Osteoblast (primary cell): ENCODE results near the gene GALNT16. TPM values are rescaled to one million over a fixed set of nuclear protein-coding genes. Genes with fewer than 3 reads are reported as not detected.

Source experiments
- DNase-seq: peaks from one replicate; pipeline ENCODE4 v3.0.0; 2011; ENCODE audit warnings: low spot score, mixed read lengths; ENCODE audit not compliant: insufficient read length; ENCODE audit errors: missing footprints
- H2AFZ ChIP-seq: 2 replicates; pipeline ENCODE4 v1.6.0; 2011; ENCODE audit warnings: mild to moderate bottlenecking, low read length
- H3K27ac ChIP-seq: 2 replicates; pipeline ENCODE4 v1.5.1; 2011; ENCODE audit warnings: mild to moderate bottlenecking, low read depth, low read length, moderate library complexity
- H3K27me3 ChIP-seq: 2 replicates; pipeline ENCODE4 v1.6.0; 2012; ENCODE audit warnings: mild to moderate bottlenecking, control low read depth, inconsistent platforms, low read length, moderate library complexity; ENCODE audit not compliant: insufficient read depth
- H3K36me3 ChIP-seq: 2 replicates; pipeline ENCODE4 v1.5.1; 2011; ENCODE audit warnings: mild to moderate bottlenecking, low read length, control low read depth, moderate library complexity; ENCODE audit not compliant: insufficient read depth
- H3K4me1 ChIP-seq: 2 replicates; pipeline ENCODE4 v1.5.1; 2011; ENCODE audit warnings: mild to moderate bottlenecking, low read length, control low read depth, moderate library complexity; ENCODE audit not compliant: insufficient read depth
- H3K4me2 ChIP-seq: 2 replicates; pipeline ENCODE4 v1.6.0; 2011; ENCODE audit warnings: mild to moderate bottlenecking, low read length; ENCODE audit not compliant: insufficient read depth
- H3K4me3 ChIP-seq: fragments of 200-600 bp; sonication (generic); 3 replicates; pipeline ENCODE4 v1.5.1; 2012; ENCODE audit warnings: mild to moderate bottlenecking, low read length, inconsistent platforms; ENCODE audit not compliant: insufficient read depth
- H3K79me2 ChIP-seq: 2 replicates; pipeline ENCODE4 v1.6.0; 2012; ENCODE audit warnings: mild to moderate bottlenecking, low read length, control low read depth, inconsistent platforms; ENCODE audit not compliant: insufficient read depth
- H3K9me3 ChIP-seq: 2 replicates; pipeline ENCODE4 v1.5.1; 2011; ENCODE audit warnings: low read depth, low read length, control low read depth
- H4K20me1 ChIP-seq: 2 replicates; pipeline ENCODE4 v1.6.0; 2012; ENCODE audit warnings: mild to moderate bottlenecking, low read length, control low read depth; ENCODE audit not compliant: insufficient read depth
- total RNA-seq: library from RNA; depleted of rRNA; stranded (reverse); fragments of >200 nt; gene quantifications from 2 replicates; pipeline ENCODE4 v1.2.3, GENCODE V29; 2012
- TF ChIP-seq, protein P1 (sequence below): IDR thresholded peaks from 2 replicates; pipeline ENCODE4 v1.5.1; 2011; ENCODE audit warnings: mild to moderate bottlenecking, low read depth, low read length, moderate library complexity; ENCODE audit errors: extremely low read depth

Gene GALNT16
- total RNA-seq, 1 donor = 4.0 TPM

- Histone ChIP-seq H3K4me2 (no peak overlapping the region), H3K36me3 (no peaks in the 10 kb centered on the region), H2AFZ (no peak overlapping the region), H3K4me1 (no peaks in the 10 kb centered on the region), H3K27ac (no peak overlapping the region), H3K27me3 (no peaks in the 10 kb centered on the region), H3K9me3 (no peaks in the 10 kb centered on the region), H3K4me3 (no peak overlapping the region), H4K20me1 (no peaks in the 10 kb centered on the region), H3K79me2 (no peaks in the 10 kb centered on the region)
- DNase-seq = peak; percentile 43
- TF ChIP-seq, protein P1, sequence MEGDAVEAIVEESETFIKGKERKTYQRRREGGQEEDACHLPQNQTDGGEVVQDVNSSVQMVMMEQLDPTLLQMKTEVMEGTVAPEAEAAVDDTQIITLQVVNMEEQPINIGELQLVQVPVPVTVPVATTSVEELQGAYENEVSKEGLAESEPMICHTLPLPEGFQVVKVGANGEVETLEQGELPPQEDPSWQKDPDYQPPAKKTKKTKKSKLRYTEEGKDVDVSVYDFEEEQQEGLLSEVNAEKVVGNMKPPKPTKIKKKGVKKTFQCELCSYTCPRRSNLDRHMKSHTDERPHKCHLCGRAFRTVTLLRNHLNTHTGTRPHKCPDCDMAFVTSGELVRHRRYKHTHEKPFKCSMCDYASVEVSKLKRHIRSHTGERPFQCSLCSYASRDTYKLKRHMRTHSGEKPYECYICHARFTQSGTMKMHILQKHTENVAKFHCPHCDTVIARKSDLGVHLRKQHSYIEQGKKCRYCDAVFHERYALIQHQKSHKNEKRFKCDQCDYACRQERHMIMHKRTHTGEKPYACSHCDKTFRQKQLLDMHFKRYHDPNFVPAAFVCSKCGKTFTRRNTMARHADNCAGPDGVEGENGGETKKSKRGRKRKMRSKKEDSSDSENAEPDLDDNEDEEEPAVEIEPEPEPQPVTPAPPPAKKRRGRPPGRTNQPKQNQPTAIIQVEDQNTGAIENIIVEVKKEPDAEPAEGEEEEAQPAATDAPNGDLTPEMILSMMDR = no peak
These were observed 106.1 kb downstream of the GALNT16 start for GRCh38 chr14:69366069-69366468.

DNA sequence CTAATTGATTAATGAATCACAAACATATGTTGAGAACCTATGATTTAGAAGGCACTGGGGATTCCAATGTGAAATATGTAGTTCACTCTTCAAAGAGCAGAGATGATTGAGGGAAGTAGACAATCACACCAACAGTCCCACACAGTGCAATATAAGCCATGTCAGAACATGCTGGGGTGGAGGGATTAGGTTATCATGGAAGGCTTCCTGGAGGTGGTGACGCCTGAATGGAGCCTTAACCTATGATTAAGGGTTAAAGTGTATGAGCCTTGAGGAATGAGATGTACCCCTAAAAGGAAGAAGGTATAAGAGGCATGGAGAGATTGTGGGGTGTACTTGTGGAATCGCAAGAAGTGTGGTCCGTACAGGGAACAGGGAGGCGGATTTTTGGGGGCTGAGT is 106.8 kb downstream of the GALNT16 start:
- Histone ChIP-seq H3K27me3 (no peaks in the 10 kb centered on the region), H3K4me1 (no peaks in the 10 kb centered on the region), H3K79me2 (no peaks in the 10 kb centered on the region), H3K9me3 (no peaks in the 10 kb centered on the region), H3K36me3 (no peaks in the 10 kb centered on the region), H2AFZ (no peak overlapping the region), H3K4me2 (no peak overlapping the region), H3K4me3 (no peak overlapping the region), H3K27ac (no peak overlapping the region), H4K20me1 (no peaks in the 10 kb centered on the region)
- TF ChIP-seq, protein P1 = no peak
- DNase-seq = no peak

GRCh38 chr14:69368381-69368780 is 108.4 kb downstream of the GALNT16 start:
- no peaks in the 10 kb centered on the region for H3K27me3 ChIP-seq
- TF ChIP-seq, protein P1 = no peak

GRCh38 chr14:69370061-69370460 is 110.1 kb downstream of the GALNT16 start:
- DNase-seq = peak; percentile 44
- H3K27me3 ChIP-seq = no peaks in the 10 kb centered on the region
- no peak overlapping the region for H3K4me2 ChIP-seq
- H3K79me2 ChIP-seq = no peaks in the 10 kb centered on the region
- H3K4me1 ChIP-seq = no peaks in the 10 kb centered on the region
- no peaks in the 10 kb centered on the region for H4K20me1 ChIP-seq
- TF ChIP-seq, protein P1 = no peak
- no peak overlapping the region for H3K4me3 ChIP-seq
- H2AFZ ChIP-seq = no peak overlapping the region
- no peaks in the 10 kb centered on the region for H3K9me3 ChIP-seq
- H3K36me3 ChIP-seq = peaks cover 1% of the 10 kb centered on the region
- no peak overlapping the region for H3K27ac ChIP-seq

More at GRCh38 chr14:69368381-69368780, 108.4 kb downstream of the GALNT16 start:
- peak; percentile 41 for DNase-seq
- Histone ChIP-seq H3K4me1 (no peaks in the 10 kb centered on the region), H3K27ac (no peak overlapping the region), H3K36me3 (no peaks in the 10 kb centered on the region), H3K4me2 (no peak overlapping the region), H4K20me1 (no peaks in the 10 kb centered on the region), H3K9me3 (no peaks in the 10 kb centered on the region), H3K4me3 (no peak overlapping the region), H3K79me2 (no peaks in the 10 kb centered on the region), H2AFZ (no peak overlapping the region)
